ENCODE measurements around the gene PKN2. TPM values are rescaled to one million over a fixed set of nuclear protein-coding genes. Genes with fewer than 3 reads are reported as not detected.
"Not testable (repeated sequence)": the region's sequence is repeated elsewhere in the genome, so short reads cannot be mapped to it uniquely, and the experiment has no call there.

Gene PKN2
- total RNA-seq, 1 donor from 2014 or later: 74.4 TPM

DNA sequence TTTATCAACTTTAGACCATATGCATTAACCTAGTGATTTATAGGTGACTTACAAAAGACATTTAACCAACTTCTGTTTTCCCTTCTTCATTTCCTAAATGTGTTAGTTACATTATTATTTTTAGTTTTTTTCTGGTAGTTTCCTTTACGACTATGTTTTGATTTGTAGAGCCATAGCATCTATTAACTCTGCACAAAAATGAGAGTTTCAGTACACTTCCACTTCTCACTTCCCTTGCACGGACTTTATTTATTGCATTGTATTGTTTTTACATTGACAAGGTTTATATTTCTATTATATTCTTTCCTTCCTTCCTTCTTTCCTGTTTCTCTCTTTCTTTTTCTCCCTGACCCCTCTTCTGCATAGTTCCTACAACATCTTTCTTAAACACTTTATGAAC lies 14.7 kb downstream of the PKN2 start:
- Histone ChIP-seq H4K20me1 (ENCODE audit: low read depth) (peaks cover 66% of the 10 kb centered on the region), H3K4me1 (peaks cover 7% of the 10 kb centered on the region), H3K79me2 (ENCODE audit: low read depth) (peaks cover 100% of the 10 kb centered on the region), H3K9ac (no peak overlapping the region), H3K4me2 (no peak overlapping the region), H3K27me3 (no peaks in the 10 kb centered on the region), H3K9me3 (ENCODE audit: low read depth) (no peaks in the 10 kb centered on the region), H3K36me3 (no peaks in the 10 kb centered on the region), H2AFZ (replicated peaks) (no peak overlapping the region), H3K27ac (no peak overlapping the region), H3F3A (ENCODE audit: low read depth) (no peaks in the 10 kb centered on the region), H3K4me3 (no peak overlapping the region)
- H3K27me3 Mint-ChIP-seq (ENCODE audit: insufficient read depth, low read depth): no peaks in the 10 kb centered on the region
- H3K4me3 Mint-ChIP-seq: no peak overlapping the region
- peaks cover 2% of the 10 kb centered on the region for H3K9me3 Mint-ChIP-seq
- no peak overlapping the region for H3K27ac Mint-ChIP-seq
- peaks cover 22% of the 10 kb centered on the region for H3K36me3 Mint-ChIP-seq
- TF ChIP-seq EZH2 (IDR thresholded peaks at IDR 0.05): no peak
- TF ChIP-seq, protein P1, sequence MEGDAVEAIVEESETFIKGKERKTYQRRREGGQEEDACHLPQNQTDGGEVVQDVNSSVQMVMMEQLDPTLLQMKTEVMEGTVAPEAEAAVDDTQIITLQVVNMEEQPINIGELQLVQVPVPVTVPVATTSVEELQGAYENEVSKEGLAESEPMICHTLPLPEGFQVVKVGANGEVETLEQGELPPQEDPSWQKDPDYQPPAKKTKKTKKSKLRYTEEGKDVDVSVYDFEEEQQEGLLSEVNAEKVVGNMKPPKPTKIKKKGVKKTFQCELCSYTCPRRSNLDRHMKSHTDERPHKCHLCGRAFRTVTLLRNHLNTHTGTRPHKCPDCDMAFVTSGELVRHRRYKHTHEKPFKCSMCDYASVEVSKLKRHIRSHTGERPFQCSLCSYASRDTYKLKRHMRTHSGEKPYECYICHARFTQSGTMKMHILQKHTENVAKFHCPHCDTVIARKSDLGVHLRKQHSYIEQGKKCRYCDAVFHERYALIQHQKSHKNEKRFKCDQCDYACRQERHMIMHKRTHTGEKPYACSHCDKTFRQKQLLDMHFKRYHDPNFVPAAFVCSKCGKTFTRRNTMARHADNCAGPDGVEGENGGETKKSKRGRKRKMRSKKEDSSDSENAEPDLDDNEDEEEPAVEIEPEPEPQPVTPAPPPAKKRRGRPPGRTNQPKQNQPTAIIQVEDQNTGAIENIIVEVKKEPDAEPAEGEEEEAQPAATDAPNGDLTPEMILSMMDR (IDR thresholded peaks at IDR 0.05): no peak
- no peak for TF ChIP-seq EZH2phosphoT487 (IDR thresholded peaks at IDR 0.05)
- no peak for DNase-seq (ENCODE audit: low spot score)
- no peaks in the 10 kb centered on the region for H3K4me1 Mint-ChIP-seq

DNA sequence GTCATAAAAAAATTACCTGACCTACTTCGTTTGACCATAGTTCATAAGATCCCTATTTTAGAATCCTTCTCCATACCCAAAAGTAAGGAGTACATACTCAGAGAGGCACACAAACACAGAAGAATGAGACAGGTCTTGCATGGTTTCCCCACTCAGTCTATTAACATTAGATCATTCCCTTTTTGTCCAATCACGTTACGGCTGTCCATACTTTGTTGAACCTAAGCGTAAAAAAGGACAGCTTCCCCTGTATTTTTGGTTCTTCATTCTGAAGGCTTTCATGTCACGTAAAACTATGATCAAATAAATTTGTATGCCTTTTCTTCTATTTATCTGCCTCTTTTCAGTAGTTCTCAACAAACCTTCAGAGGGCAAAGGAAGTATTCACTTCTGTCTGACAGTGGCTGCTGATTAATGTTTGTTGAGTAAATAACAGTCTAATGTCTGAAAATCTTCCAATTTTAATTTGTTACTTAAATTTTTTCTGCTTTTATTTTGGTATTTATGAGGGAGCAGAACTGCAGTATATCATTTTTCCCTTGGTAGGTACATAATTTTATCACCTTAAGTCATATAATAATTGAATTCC lies 16.4 kb downstream of the PKN2 start:
- Histone ChIP-seq H2AFZ (replicated peaks) (no peak overlapping the region), H3K4me2 (no peak overlapping the region), H3K9ac (no peak overlapping the region), H3K27me3 (no peaks in the 10 kb centered on the region), H3K36me3 (no peaks in the 10 kb centered on the region), H3K9me3 (ENCODE audit: low read depth) (no peaks in the 10 kb centered on the region), H3K4me1 (peaks cover 7% of the 10 kb centered on the region), H3F3A (ENCODE audit: low read depth) (no peaks in the 10 kb centered on the region), H3K27ac (no peak overlapping the region), H4K20me1 (ENCODE audit: low read depth) (peaks cover 63% of the 10 kb centered on the region), H3K79me2 (ENCODE audit: low read depth) (peaks cover 100% of the 10 kb centered on the region), H3K4me3 (no peak overlapping the region)
- DNase-seq (ENCODE audit: low spot score): no peak
- no peaks in the 10 kb centered on the region for H3K27me3 Mint-ChIP-seq (ENCODE audit: insufficient read depth, low read depth)
- TF ChIP-seq EZH2 (IDR thresholded peaks at IDR 0.05) (no peak), EZH2phosphoT487 (IDR thresholded peaks at IDR 0.05) (no peak)
- TF ChIP-seq, protein P1 (IDR thresholded peaks at IDR 0.05): no peak
- no peaks in the 10 kb centered on the region for H3K4me1 Mint-ChIP-seq
- H3K36me3 Mint-ChIP-seq: peaks cover 19% of the 10 kb centered on the region
- no peak overlapping the region for H3K4me3 Mint-ChIP-seq
- no peak overlapping the region for H3K27ac Mint-ChIP-seq
- H3K9me3 Mint-ChIP-seq: peaks cover 7% of the 10 kb centered on the region

DNA sequence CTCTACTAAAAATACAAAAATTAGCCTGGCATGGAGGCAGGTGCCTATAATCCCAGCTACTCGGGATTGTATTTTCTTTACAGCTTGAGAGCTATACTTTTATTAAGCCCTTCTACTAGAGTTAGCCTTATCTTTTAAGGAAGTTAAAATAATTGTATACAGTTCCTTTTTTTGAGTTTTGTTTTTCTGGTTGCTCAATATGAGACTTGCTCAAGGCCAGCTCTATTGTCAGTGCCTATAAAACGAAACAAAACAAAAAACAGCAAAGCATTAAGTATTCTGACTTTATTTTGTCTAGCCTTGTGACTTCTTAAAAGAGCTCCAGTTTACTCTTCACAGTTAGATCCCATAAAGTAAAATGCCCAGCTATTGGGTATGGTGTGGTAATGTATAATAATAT lies 17.2 kb downstream of the PKN2 start:
- Mint-ChIP-seq H3K27ac (no peak overlapping the region), H3K4me1 (no peaks in the 10 kb centered on the region)

DNA sequence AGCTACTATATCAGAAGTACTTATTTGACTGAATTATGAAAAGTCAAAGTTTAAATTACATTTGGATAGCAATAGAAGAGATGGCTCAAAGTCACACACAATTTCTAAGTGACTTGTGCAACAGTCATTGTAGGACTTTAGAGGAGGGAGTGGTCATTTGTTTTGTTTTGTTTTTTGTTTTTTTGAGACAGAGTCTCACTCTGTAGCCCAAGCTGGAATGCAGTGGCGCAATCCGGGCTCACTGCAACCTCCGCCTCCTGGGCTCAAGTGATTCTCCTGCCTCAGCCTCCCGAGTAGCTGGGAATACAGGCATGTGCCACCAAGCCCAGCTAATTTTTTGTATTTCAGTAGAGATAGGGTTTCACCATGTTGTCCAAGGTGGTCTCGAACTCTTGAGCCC lies 17.7 kb downstream of the PKN2 start:
- not testable (repeated sequence) for H3K4me1 ChIP-seq; H3K9me3 ChIP-seq (ENCODE audit: low read depth); DNase-seq (ENCODE audit: low spot score); H3K27me3 ChIP-seq; H3K4me1 Mint-ChIP-seq; H3K4me3 ChIP-seq; H3K4me2 ChIP-seq; H2AFZ ChIP-seq (replicated peaks); H3K9me3 Mint-ChIP-seq; H3F3A ChIP-seq (ENCODE audit: low read depth); H3K36me3 ChIP-seq; H3K27ac ChIP-seq; H3K9ac ChIP-seq; H3K4me3 Mint-ChIP-seq; H3K27me3 Mint-ChIP-seq (ENCODE audit: insufficient read depth, low read depth); H3K27ac Mint-ChIP-seq
- peaks cover 19% of the 10 kb centered on the region for H3K36me3 Mint-ChIP-seq
- Histone ChIP-seq H4K20me1 (ENCODE audit: low read depth) (peaks cover 50% of the 10 kb centered on the region), H3K79me2 (ENCODE audit: low read depth) (peaks cover 100% of the 10 kb centered on the region)

More for the DNA sequence above, 17.2 kb downstream of the PKN2 start:
- no peaks in the 10 kb centered on the region for H3K27me3 Mint-ChIP-seq (ENCODE audit: insufficient read depth, low read depth)
- Histone ChIP-seq H3K36me3 (no peaks in the 10 kb centered on the region), H3K27me3 (no peaks in the 10 kb centered on the region), H3K79me2 (ENCODE audit: low read depth) (peaks cover 100% of the 10 kb centered on the region), H3K27ac (no peak overlapping the region), H4K20me1 (ENCODE audit: low read depth) (peaks cover 55% of the 10 kb centered on the region), H3K9ac (no peak overlapping the region), H3K4me2 (no peak overlapping the region), H2AFZ (replicated peaks) (no peak overlapping the region), H3K4me1 (peaks cover 7% of the 10 kb centered on the region), H3F3A (ENCODE audit: low read depth) (no peaks in the 10 kb centered on the region), H3K9me3 (ENCODE audit: low read depth) (no peaks in the 10 kb centered on the region), H3K4me3 (no peak overlapping the region)
- H3K4me3 Mint-ChIP-seq: no peak overlapping the region
- TF ChIP-seq, protein P1 (IDR thresholded peaks at IDR 0.05): no peak
- TF ChIP-seq EZH2phosphoT487 (IDR thresholded peaks at IDR 0.05) (no peak), EZH2 (IDR thresholded peaks at IDR 0.05) (no peak)
- peaks cover 19% of the 10 kb centered on the region for H3K36me3 Mint-ChIP-seq
- DNase-seq (ENCODE audit: low spot score): no peak
- peaks cover 7% of the 10 kb centered on the region for H3K9me3 Mint-ChIP-seq

Measured in neural progenitor cell (in vitro differentiated cells).